Measurements from ENCODE around the gene BEX3.

- TF ChIP-seq CTCF (conservative IDR thresholded peaks at IDR 0.05; ENCODE audit: low read depth, low read length) (no peak), EZH2phosphoT487 (IDR thresholded peaks at IDR 0.05; ENCODE audit: borderline replicate concordance, low read length) (no peak)
These were observed 42.5 kb downstream of the BEX3 start for GRCh38 chrX:103418811-103419340.

Data from PC-3 (cell line).